ENCODE measurements around the gene SMOC1.
A peak's percentile ranks its signal among the peaks of the same experiment; 100 is the strongest.

SMOC1 gene

DNA sequence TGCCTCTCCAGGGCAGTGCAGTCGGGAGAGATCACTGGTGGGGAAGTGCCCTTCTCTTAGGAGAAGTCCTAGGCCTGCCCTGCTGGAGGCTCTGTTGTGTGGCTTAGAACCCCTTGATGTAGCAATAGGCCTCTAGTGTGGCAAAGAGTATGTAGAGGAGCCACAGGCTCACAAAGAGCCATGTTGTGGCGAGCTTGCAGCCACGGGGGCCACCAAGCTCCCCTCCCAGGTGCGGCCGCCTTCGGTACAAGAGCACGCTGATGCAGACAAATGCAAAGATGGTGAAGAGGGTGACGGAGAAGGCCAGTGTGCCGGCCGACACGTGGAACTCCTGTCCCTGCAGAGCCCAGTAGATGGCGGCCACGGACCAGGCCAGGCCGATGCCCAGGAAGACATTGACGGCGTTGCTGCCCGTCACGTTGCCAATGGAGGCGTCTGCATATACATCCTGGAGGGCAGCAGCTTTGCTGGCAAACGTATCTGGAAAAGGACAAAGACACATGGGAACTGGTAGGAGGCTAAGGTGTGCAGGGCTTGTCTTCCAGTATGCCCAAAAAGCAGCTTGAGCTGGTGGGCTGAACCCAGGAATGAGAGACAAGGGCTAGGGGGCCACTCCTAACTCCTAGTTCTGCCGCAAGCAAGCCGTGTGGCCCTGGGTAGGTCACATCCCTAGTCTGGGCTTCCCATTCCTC is 166.8 kb downstream of the SMOC1 start:
- TF ChIP-seq, protein P1, sequence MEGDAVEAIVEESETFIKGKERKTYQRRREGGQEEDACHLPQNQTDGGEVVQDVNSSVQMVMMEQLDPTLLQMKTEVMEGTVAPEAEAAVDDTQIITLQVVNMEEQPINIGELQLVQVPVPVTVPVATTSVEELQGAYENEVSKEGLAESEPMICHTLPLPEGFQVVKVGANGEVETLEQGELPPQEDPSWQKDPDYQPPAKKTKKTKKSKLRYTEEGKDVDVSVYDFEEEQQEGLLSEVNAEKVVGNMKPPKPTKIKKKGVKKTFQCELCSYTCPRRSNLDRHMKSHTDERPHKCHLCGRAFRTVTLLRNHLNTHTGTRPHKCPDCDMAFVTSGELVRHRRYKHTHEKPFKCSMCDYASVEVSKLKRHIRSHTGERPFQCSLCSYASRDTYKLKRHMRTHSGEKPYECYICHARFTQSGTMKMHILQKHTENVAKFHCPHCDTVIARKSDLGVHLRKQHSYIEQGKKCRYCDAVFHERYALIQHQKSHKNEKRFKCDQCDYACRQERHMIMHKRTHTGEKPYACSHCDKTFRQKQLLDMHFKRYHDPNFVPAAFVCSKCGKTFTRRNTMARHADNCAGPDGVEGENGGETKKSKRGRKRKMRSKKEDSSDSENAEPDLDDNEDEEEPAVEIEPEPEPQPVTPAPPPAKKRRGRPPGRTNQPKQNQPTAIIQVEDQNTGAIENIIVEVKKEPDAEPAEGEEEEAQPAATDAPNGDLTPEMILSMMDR (IDR thresholded peaks at IDR 0.05; ENCODE audit: insufficient read depth, missing control alignments) = peak; percentile 48
- DNase-seq (ENCODE audit: insufficient read length, low spot score) (no peak), FAIRE-seq (no peak)

DNA sequence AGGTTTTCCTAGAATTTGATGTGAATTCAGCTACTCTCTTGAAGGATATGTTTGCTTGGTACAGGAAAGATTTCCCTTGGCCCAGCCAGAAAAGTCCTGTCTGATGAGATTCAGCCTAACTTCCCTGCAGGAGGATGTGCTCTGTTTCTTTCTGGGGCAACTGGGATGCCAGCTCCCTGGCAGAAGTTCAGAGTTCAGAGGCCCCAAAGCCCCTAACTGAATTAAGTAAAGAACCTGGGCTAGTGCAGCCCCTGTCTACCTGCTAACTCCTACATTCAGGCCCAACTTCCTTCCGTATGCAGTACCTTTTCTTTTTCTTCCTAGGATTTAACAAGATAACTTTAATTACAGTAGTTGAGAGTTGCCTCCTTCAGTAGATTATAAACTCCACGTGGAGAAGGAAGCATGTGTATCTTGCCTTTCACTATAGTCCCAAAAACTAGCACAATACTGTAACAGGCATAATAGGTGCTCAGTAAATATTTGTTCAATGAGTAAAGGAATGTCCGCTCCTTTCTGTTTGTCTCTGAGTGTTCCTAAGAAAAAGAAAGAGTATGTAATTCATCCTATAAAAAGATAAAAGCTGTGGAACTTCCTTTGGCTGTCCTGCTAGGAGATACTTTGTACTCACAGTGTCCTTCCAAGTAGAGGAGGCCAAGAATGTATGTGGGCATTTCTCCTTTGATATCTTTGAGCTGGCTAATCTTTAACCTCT is 168.5 kb downstream of the SMOC1 start:
- TF ChIP-seq, protein P1 (IDR thresholded peaks at IDR 0.05; ENCODE audit: insufficient read depth, missing control alignments) = no peak
- DNase-seq (ENCODE audit: insufficient read length, low spot score) (no peak), FAIRE-seq (no peak)

- TF ChIP-seq, protein P1 (IDR thresholded peaks at IDR 0.05; ENCODE audit: insufficient read depth, missing control alignments) = no peak
Measured at GRCh38 chr14:70048313-70048654, 169.1 kb downstream of the SMOC1 start.

DNA sequence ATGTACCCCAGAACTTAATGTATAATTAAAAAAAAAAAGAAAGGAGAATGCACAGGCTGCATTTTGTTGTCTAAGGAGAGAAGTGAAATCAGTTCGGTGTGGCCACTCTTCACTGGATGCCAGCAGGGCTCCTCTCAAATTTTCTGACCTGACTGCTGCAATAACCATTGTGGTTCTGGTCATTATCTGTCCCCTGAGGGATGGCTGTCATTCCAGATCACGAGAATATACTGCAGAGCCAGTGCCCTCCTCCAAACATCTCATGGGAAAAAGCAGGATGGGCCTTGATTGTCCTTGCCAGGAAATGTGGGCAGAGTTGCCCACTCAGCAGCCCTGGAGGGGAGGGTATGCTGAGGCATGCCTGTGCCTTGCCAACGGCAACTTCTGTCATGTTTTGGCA is 170.4 kb downstream of the SMOC1 start:
- FAIRE-seq (no peak), DNase-seq (ENCODE audit: insufficient read length, low spot score) (no peak)
- TF ChIP-seq, protein P1 (IDR thresholded peaks at IDR 0.05; ENCODE audit: insufficient read depth, missing control alignments) = no peak

More at GRCh38 chr14:70048313-70048654, 169.1 kb downstream of the SMOC1 start:
- DNase-seq (ENCODE audit: insufficient read length, low spot score) (no peak), FAIRE-seq (no peak)

- DNase-seq (ENCODE audit: insufficient read length, low spot score) = no peak
- no peak for FAIRE-seq
Measured at GRCh38 chr14:70050136-70050535, 170.9 kb downstream of the SMOC1 start.

GRCh38 chr14:70052990-70053389 is 173.8 kb downstream of the SMOC1 start:
- TF ChIP-seq, protein P1 (IDR thresholded peaks at IDR 0.05; ENCODE audit: insufficient read depth, missing control alignments) = no peak
- FAIRE-seq (no peak), DNase-seq (ENCODE audit: insufficient read length, low spot score) (no peak)

More at GRCh38 chr14:70050136-70050535, 170.9 kb downstream of the SMOC1 start:
- TF ChIP-seq, protein P1 (IDR thresholded peaks at IDR 0.05; ENCODE audit: insufficient read depth, missing control alignments) = no peak

Data from D721Med (cell line).